HEK293 (cell line): ENCODE measurements around the gene PGS1.

Experiments
- CTCF ChIA-PET: fragments of 350-600 bp; formaldehyde crosslinking; extraction: SDS; loops from one replicate; lab custom pipeline; 2021; ENCODE audit warnings: antibody characterized with exemption; lab: Yijun Ruan, JAX
- POLR2A ChIA-PET: fragments of 300-600 bp; formaldehyde crosslinking; extraction: SDS; loops from one replicate; lab custom pipeline; 2020; ENCODE audit warnings: antibody characterized with exemption, inconsistent platforms; lab: Yijun Ruan, JAX
- H3K27ac ChIP-seq: fragments of 200-500 bp; sonication (Bioruptor generic); 2 replicates; pipeline ENCODE4 v1.5.1; 2014; ENCODE audit warnings: low read depth, low read length, control low read depth, inconsistent platforms; ENCODE audit errors: extremely low read depth
- H3K36me3 ChIP-seq, 2 experiments: fragments of 200-500 bp in 1 of 2; sonication (Bioruptor generic) in 1 of 2; 1 replicate in 1 of 2; 2 replicates in 1 of 2; pipeline ENCODE4 v1.5.1; 2014 to 2017; ENCODE audit warnings: inconsistent platforms in 2 of 2, low read length in 2 of 2; ENCODE audit not compliant: control insufficient read depth in 2 of 2, insufficient read depth in 1 of 2
- H3K4me1 ChIP-seq: fragments of 200-500 bp; sonication (Bioruptor generic); 2 replicates; pipeline ENCODE4 v1.5.1; 2014; ENCODE audit warnings: mild to moderate bottlenecking, low read length, inconsistent platforms; ENCODE audit not compliant: control insufficient read depth, insufficient read depth
- H3K4me3 ChIP-seq: 2 replicates; pipeline ENCODE4 v1.5.1; 2011; ENCODE audit warnings: low read depth, mild to moderate bottlenecking, control low read depth, low read length, moderate library complexity
- H3K9me3 ChIP-seq: fragments of 200-500 bp; sonication (Bioruptor generic); 2 replicates; pipeline ENCODE4 v1.5.1; 2014; ENCODE audit warnings: low read depth, low read length, inconsistent platforms; ENCODE audit not compliant: control insufficient read depth, insufficient read depth
- BCL11A ChIP-seq: fragments of 450-650 bp; formaldehyde crosslinking; IDR thresholded peaks from 2 replicates; pipeline ENCODE4 v1.5.1; 2016; ENCODE audit warnings: low read depth, missing biosample characterization, missing genetic modification characterization
- BCL11B ChIP-seq: fragments of 450-650 bp; formaldehyde crosslinking; IDR thresholded peaks from 2 replicates; pipeline ENCODE4 v1.5.1; 2016; ENCODE audit warnings: low read depth, missing biosample characterization, missing genetic modification characterization
- MYNN ChIP-seq: fragments of 450-650 bp; formaldehyde crosslinking; IDR thresholded peaks from 2 replicates; pipeline ENCODE4 v1.5.1; 2016; ENCODE audit warnings: missing biosample characterization, missing genetic modification characterization, borderline replicate concordance
- SP7 ChIP-seq: fragments of 450-650 bp; formaldehyde crosslinking; IDR thresholded peaks from 2 replicates; pipeline ENCODE4 v1.5.1; 2016; ENCODE audit warnings: missing biosample characterization, missing genetic modification characterization
- ZBTB17 ChIP-seq: fragments of 450-650 bp; formaldehyde crosslinking; IDR thresholded peaks from 2 replicates; pipeline ENCODE4 v1.5.1; 2016; ENCODE audit warnings: missing biosample characterization, missing genetic modification characterization
- ZBTB21 ChIP-seq: fragments of 450-650 bp; formaldehyde crosslinking; IDR thresholded peaks from 2 replicates; pipeline ENCODE4 v1.5.1; 2017; ENCODE audit warnings: missing biosample characterization, missing genetic modification characterization
- ZBTB44 ChIP-seq: fragments of 450-650 bp; IDR thresholded peaks from 2 replicates; pipeline ENCODE4 v1.5.1; 2018; ENCODE audit warnings: missing biosample characterization, mild to moderate bottlenecking, missing genetic modification characterization
- ZBTB6 ChIP-seq: fragments of 450-650 bp; formaldehyde crosslinking; IDR thresholded peaks from 2 replicates; pipeline ENCODE4 v1.5.1; 2017; ENCODE audit warnings: missing biosample characterization, missing genetic modification characterization
- ZBTB7A ChIP-seq: fragments of 450-650 bp; formaldehyde crosslinking; IDR thresholded peaks from 2 replicates; pipeline ENCODE4 v1.5.1; 2016; ENCODE audit warnings: low read depth, missing biosample characterization, missing genetic modification characterization
- ZIC2 ChIP-seq: fragments of 450-650 bp; formaldehyde crosslinking; IDR thresholded peaks from 2 replicates; pipeline ENCODE4 v1.5.1; 2016; ENCODE audit warnings: missing biosample characterization, missing genetic modification characterization
- ZNF18 ChIP-seq: fragments of 450-650 bp; formaldehyde crosslinking; IDR thresholded peaks from 2 replicates; pipeline ENCODE4 v1.5.1; 2016; ENCODE audit warnings: missing biosample characterization, missing genetic modification characterization
- ZNF311 ChIP-seq: fragments of 450-650 bp; formaldehyde crosslinking; IDR thresholded peaks from 2 replicates; pipeline ENCODE4 v1.5.1; 2017; ENCODE audit warnings: missing biosample characterization, missing genetic modification characterization, borderline replicate concordance
- ZNF335 ChIP-seq: fragments of 450-650 bp; formaldehyde crosslinking; conservative IDR thresholded peaks from 2 replicates; pipeline ENCODE4 v1.5.1; 2016; ENCODE audit warnings: missing biosample characterization, missing genetic modification characterization
- ZNF600 ChIP-seq: fragments of 450-650 bp; formaldehyde crosslinking; IDR thresholded peaks from 2 replicates; pipeline ENCODE4 v1.5.1; 2016; ENCODE audit warnings: missing biosample characterization, missing genetic modification characterization
- ZNF629 ChIP-seq: fragments of 450-650 bp; formaldehyde crosslinking; IDR thresholded peaks from 2 replicates; pipeline ENCODE4 v1.5.1; 2017; ENCODE audit warnings: missing biosample characterization, missing genetic modification characterization
- ZNF660 ChIP-seq: fragments of 450-650 bp; IDR thresholded peaks from 2 replicates; pipeline ENCODE4 v1.5.1; 2018; ENCODE audit warnings: missing biosample characterization, mild to moderate bottlenecking, missing genetic modification characterization

Gene PGS1

GRCh38 chr17:78355701-78356100 is 22.7 kb upstream of the PGS1 start:
- Histone ChIP-seq H3K27ac (no peak overlapping the region), H3K4me3 (no peak overlapping the region), H3K9me3 (no peaks in the 10 kb centered on the region), H3K4me1 (peaks cover 17% of the 10 kb centered on the region), H3K36me3 (peaks cover 0 to 18% of the 10 kb centered on the region in 2 experiments; a peak in 1 of 3 replicates)
- ChIA-PET CTCF (interaction anchor here (0.7 to 9.1 kb wide), 2 partner anchors 65 to 732 kb away, joined by 4 to 137 read pairs; no protein-coding TSS in a partner anchor), POLR2A (interaction anchor here (0.7 to 1.5 kb wide), 2 partner anchors 39 to 41 kb away, joined by 3 to 6 read pairs; no protein-coding TSS in a partner anchor)
- TF ChIP-seq ZNF311 (tag by site-specific recombination) = no peak
- TF ChIP-seq ZBTB44 (tag by site-specific recombination) = no peak

- ChIA-PET POLR2A (interaction anchor here (0.6 to 1.5 kb wide), 2 partner anchors 42 to 1100 kb away, joined by 3 to 6 read pairs; no protein-coding TSS in a partner anchor), CTCF (interaction anchor here (0.7 to 9.1 kb wide), 2 partner anchors 65 to 731 kb away, joined by 4 to 137 read pairs; no protein-coding TSS in a partner anchor)
- no peak overlapping the region for H3K27ac ChIP-seq
- H3K36me3 ChIP-seq = peaks cover 0 to 18% of the 10 kb centered on the region in 2 experiments; a peak in 1 of 3 replicates
- no peaks in the 10 kb centered on the region for H3K9me3 ChIP-seq
- no peak overlapping the region for H3K4me3 ChIP-seq
- peak; percentile 41 for TF ChIP-seq ZIC2 (tag by site-specific recombination)
- TF ChIP-seq ZNF18 (tag by site-specific recombination) = no peak
- peak; percentile 81 for TF ChIP-seq BCL11B
- TF ChIP-seq ZNF335 (tag by site-specific recombination) = peak; percentile 22
- TF ChIP-seq ZNF629 (tag by site-specific recombination) = 0 out of 2 replicates have a peak, but pooled peaks have one; percentile 13
- TF ChIP-seq ZNF600 (tag by site-specific recombination) = peak; percentile 20; the same call in 1 of the 2 replicates
- 0 out of 2 replicates have a peak, but pooled peaks have one; percentile 35 for TF ChIP-seq ZBTB21 (tag by site-specific recombination)
- TF ChIP-seq ZNF660 (tag by site-specific recombination) = 0 out of 2 replicates have a peak, but pooled peaks have one; percentile 35
- no peak for TF ChIP-seq ZBTB6 (tag by site-specific recombination)
- peak; percentile 48; the same call in 1 of the 2 replicates for TF ChIP-seq BCL11A
- TF ChIP-seq ZBTB17 (tag by site-specific recombination) = peak; percentile 60; the same call in 1 of the 2 replicates
- 0 out of 2 replicates have a peak, but pooled peaks have one; percentile 31 for TF ChIP-seq ZBTB7A (tag by site-specific recombination)
- peak; percentile 59; the same call in 1 of the 2 replicates for TF ChIP-seq SP7 (tag by site-specific recombination)
- TF ChIP-seq MYNN (tag by site-specific recombination) = no peak
- H3K4me1 ChIP-seq = peaks cover 17% of the 10 kb centered on the region
These were observed 22.2 kb upstream of the PGS1 start for GRCh38 chr17:78356101-78356713.
